ENCODE data around the gene DOK4. TPM values are rescaled to one million over a fixed set of nuclear protein-coding genes. Genes with fewer than 3 reads are reported as not detected.

DOK4 gene
- total and polyA plus RNA-seq, 8 donors: 11.2 to 55.9 (median 31.1) TPM

GRCh38 chr16:57483725-57484514 lies 2.4 kb downstream of the DOK4 start:
- Histone ChIP-seq H3K9me3 (no peaks in the 10 kb centered on the region), H3K36me3 (no peaks in the 10 kb centered on the region), H3K27me3 (no peaks in the 10 kb centered on the region), H3K4me3 (peak overlapping the region in 1 of 4 donors; percentile 84), H3K27ac (peak overlapping the region; percentile 52 to 92 (median 87)), H3K4me1 (peaks cover 51 to 67% (median 61%) of the 10 kb centered on the region in 4 donors)
- intact Hi-C loops (cut with DNase I; ENCODE audit: low total_unique reads): no loop called here
- DNase-seq: peak in 1 of 2 donors; percentile 73
- 38 to 50% (median 42%) methylated on average over 16 to 19 of the region's 19 CpGs for WGBS, 5 donors
- TF ChIP-seq CTCF (IDR thresholded peaks at IDR 0.05): no peak
- no peak for TF ChIP-seq POLR2A (IDR thresholded peaks at IDR 0.05)
- peak in 1 of 3 donors; percentile 7 for TF ChIP-seq POLR2AphosphoS5 (IDR thresholded peaks at IDR 0.05)

GRCh38 chr16:57482845-57483545 lies 3.3 kb downstream of the DOK4 start:
- peaks cover 60 to 76% (median 70%) of the 10 kb centered on the region in 4 donors for H3K4me1 ChIP-seq
- intact Hi-C loops (cut with DNase I; ENCODE audit: low total_unique reads): no loop called here
- H3K4me3 ChIP-seq: no peak overlapping the region
- WGBS, 5 donors: 66 to 82% (median 68%) methylated on average over 13 to 14 of the region's 14 CpGs
- H3K36me3 ChIP-seq: peaks cover 0 to 5% (median 0%) of the 10 kb centered on the region in 4 donors
- H3K27ac ChIP-seq: peak overlapping the region in 3 of 5 donors; percentile 87 to 92 (median 90)
- H3K27me3 ChIP-seq: no peaks in the 10 kb centered on the region
- TF ChIP-seq POLR2AphosphoS5 (IDR thresholded peaks at IDR 0.05) (no peak), EP300 (IDR thresholded peaks at IDR 0.05) (no peak), POLR2A (IDR thresholded peaks at IDR 0.05) (no peak), CTCF (IDR thresholded peaks at IDR 0.05) (no peak)
- no peaks in the 10 kb centered on the region for H3K9me3 ChIP-seq
- DNase-seq: peak; percentile 59 to 64

- WGBS, 5 donors: 86 to 94% (median 91%) methylated on average over 4 of the region's 4 CpGs
- H3K4me1 ChIP-seq: peaks cover 61 to 83% (median 78%) of the 10 kb centered on the region in 4 donors
- no peak for TF ChIP-seq EP300 (IDR thresholded peaks at IDR 0.05)
- no peak for TF ChIP-seq POLR2AphosphoS5 (IDR thresholded peaks at IDR 0.05)
- TF ChIP-seq POLR2A (IDR thresholded peaks at IDR 0.05): no peak
- no peak for TF ChIP-seq CTCF (IDR thresholded peaks at IDR 0.05)
- intact Hi-C loops (cut with DNase I; ENCODE audit: low total_unique reads): no loop called here
- H3K27me3 ChIP-seq: no peaks in the 10 kb centered on the region
- H3K4me3 ChIP-seq: no peak overlapping the region
- H3K36me3 ChIP-seq: peaks cover 0 to 9% (median 0%) of the 10 kb centered on the region in 4 donors
- H3K27ac ChIP-seq: peak overlapping the region; percentile 83 to 89 (median 84)
- no peak for DNase-seq
- no peaks in the 10 kb centered on the region for H3K9me3 ChIP-seq
Observed at GRCh38 chr16:57481421-57481820, 4.9 kb downstream of the DOK4 start.

- no peaks in the 10 kb centered on the region for H3K27me3 ChIP-seq
- peak overlapping the region; percentile 83 to 89 (median 84) for H3K27ac ChIP-seq
- 46 to 69% (median 65%) methylated on average over 5 to 6 of the region's 6 CpGs for WGBS, 5 donors
- H3K4me3 ChIP-seq: no peak overlapping the region
- peaks cover 0 to 9% (median 0%) of the 10 kb centered on the region in 4 donors for H3K36me3 ChIP-seq
- H3K4me1 ChIP-seq: peaks cover 60 to 87% (median 81%) of the 10 kb centered on the region in 4 donors
- DNase-seq: no peak
- TF ChIP-seq POLR2A (IDR thresholded peaks at IDR 0.05): no peak
- no peak for TF ChIP-seq POLR2AphosphoS5 (IDR thresholded peaks at IDR 0.05)
- TF ChIP-seq CTCF (IDR thresholded peaks at IDR 0.05): no peak
- no peak for TF ChIP-seq EP300 (IDR thresholded peaks at IDR 0.05)
- no peaks in the 10 kb centered on the region for H3K9me3 ChIP-seq
- intact Hi-C loops (cut with DNase I; ENCODE audit: low total_unique reads): no loop called here
Observed at GRCh38 chr16:57480754-57481230, 5.5 kb downstream of the DOK4 start.
